HepG2 (cell line): ENCODE results near the gene NRGN. TPM values are rescaled to one million over a fixed set of nuclear protein-coding genes. Genes with fewer than 3 reads are reported as not detected.

Experiments
- ERF ChIP-seq: IDR thresholded peaks from 2 replicates; pipeline ENCODE4 v1.6.1; 2018; ENCODE audit warnings: missing biosample characterization, missing genetic modification reagents
- IRX3 ChIP-seq: sonication (generic); formaldehyde crosslinking; IDR thresholded peaks from 2 replicates; pipeline ENCODE4 v1.8.1; 2023; ENCODE audit warnings: mild to moderate bottlenecking, low read depth, missing genetic modification reagents, borderline replicate concordance
- PHF21A ChIP-seq: sonication (generic); formaldehyde crosslinking; IDR thresholded peaks from 2 replicates; pipeline ENCODE4 v1.5.0; 2020; ENCODE audit warnings: mild to moderate bottlenecking, missing genetic modification reagents
- SCMH1 ChIP-seq: sonication (generic); formaldehyde crosslinking; IDR thresholded peaks from 2 replicates; pipeline ENCODE4 v1.9.0; 2021; ENCODE audit warnings: missing genetic modification reagents, mild to moderate bottlenecking, borderline replicate concordance
- SIX1 ChIP-seq: sonication (generic); formaldehyde crosslinking; IDR thresholded peaks from 2 replicates; pipeline ENCODE4 v1.4.0; 2020; ENCODE audit warnings: missing genetic modification reagents, borderline replicate concordance
- SMARCE1 ChIP-seq: fragments of 450-650 bp; IDR thresholded peaks from 2 replicates; pipeline ENCODE4 v1.6.1; 2017; ENCODE audit warnings: borderline replicate concordance
- SUZ12 ChIP-seq: fragments of 150-350 bp; IDR thresholded peaks from 2 replicates; pipeline ENCODE4 v1.6.1; 2014; ENCODE audit warnings: low read depth, low read length
- TBX2 ChIP-seq: sonication (generic); formaldehyde crosslinking; IDR thresholded peaks from 2 replicates; pipeline ENCODE4 v1.5.0; 2020; ENCODE audit warnings: missing genetic modification reagents, mild to moderate bottlenecking, borderline replicate concordance
- ZNF263 ChIP-seq: sonication (generic); formaldehyde crosslinking; IDR thresholded peaks from 2 replicates; pipeline ENCODE4 v1.4.0; 2020; ENCODE audit warnings: missing genetic modification reagents
- ZNF264 ChIP-seq: sonication (generic); formaldehyde crosslinking; IDR thresholded peaks from 2 replicates; pipeline ENCODE4 v1.4.0; 2020; ENCODE audit warnings: missing genetic modification reagents
- ZNF431 ChIP-seq: sonication (generic); formaldehyde crosslinking; IDR thresholded peaks from 2 replicates; pipeline ENCODE4 v1.9.0; 2022; ENCODE audit warnings: missing genetic modification reagents, low read depth, mild to moderate bottlenecking, borderline replicate concordance
- ZNF44 ChIP-seq: sonication (generic); formaldehyde crosslinking; IDR thresholded peaks from 2 replicates; pipeline ENCODE4 v1.5.1; 2020; ENCODE audit warnings: mild to moderate bottlenecking, missing genetic modification reagents
- ZNF550 ChIP-seq: sonication (generic); formaldehyde crosslinking; IDR thresholded peaks from 2 replicates; pipeline ENCODE4 v1.4.0; 2020; ENCODE audit warnings: mild to moderate bottlenecking, missing genetic modification reagents, borderline replicate concordance
- ZNF556 ChIP-seq: sonication (generic); formaldehyde crosslinking; IDR thresholded peaks from 2 replicates; pipeline ENCODE4 v1.4.0; 2020; ENCODE audit warnings: mild to moderate bottlenecking, missing genetic modification reagents, borderline replicate concordance
- ZNF777 ChIP-seq: sonication (generic); formaldehyde crosslinking; IDR thresholded peaks from 2 replicates; pipeline ENCODE4 v1.4.0; 2020; ENCODE audit warnings: missing genetic modification reagents
- ZNF879 ChIP-seq: sonication (generic); formaldehyde crosslinking; IDR thresholded peaks from 2 replicates; pipeline ENCODE4 v1.8.1; 2023; ENCODE audit warnings: missing genetic modification reagents
- ZSCAN21 ChIP-seq: sonication (generic); formaldehyde crosslinking; IDR thresholded peaks from 2 replicates; pipeline ENCODE4 v1.8.0; 2022; ENCODE audit warnings: mild to moderate bottlenecking, missing genetic modification reagents, moderate library complexity, borderline replicate concordance
- ZSCAN30 ChIP-seq: sonication (generic); formaldehyde crosslinking; IDR thresholded peaks from 2 replicates; pipeline ENCODE4 v1.5.0; 2020; ENCODE audit warnings: mild to moderate bottlenecking, missing genetic modification reagents
- polyA plus RNA-seq, 8 experiments: library from polyadenylated mRNA; depleted of rRNA in 3 of 8; stranded (reverse) in 7 of 8; unstranded in 1 of 8; fragments of >200 nt; fragmentation: Illumina TruSeq in 4 of 8; extraction: Trizol in 4 of 8; gene quantifications; 2 replicates each; pipeline versions ENCODE4 v1.2.1 to v1.2.3, GENCODE V29; 2011 to 2016; ENCODE audit warnings: low read depth in 4 of 8, missing spikeins in 1 of 8, mixed read lengths in 1 of 8; ENCODE audit not compliant: insufficient read depth in 1 of 8
- total RNA-seq, 5 experiments: library from RNA; depleted of rRNA; stranded (reverse); fragments of >200 nt; fragmentation: Illumina TruSeq; extraction: Trizol; gene quantifications; 2 replicates each; pipeline ENCODE4 v1.2.3, GENCODE V29; 2016; ENCODE audit warnings: low read depth in 1 of 5
- TF ChIP-seq, protein P1 (sequence below): sonication (generic); formaldehyde crosslinking; IDR thresholded peaks from 2 replicates; pipeline ENCODE4 v1.5.1; 2020; ENCODE audit warnings: missing genetic modification reagents, mild to moderate bottlenecking, borderline replicate concordance
- TF ChIP-seq, protein P2 (sequence below): sonication (generic); formaldehyde crosslinking; IDR thresholded peaks from 2 replicates; pipeline ENCODE4 v1.9.0; 2021; ENCODE audit warnings: missing genetic modification reagents, borderline replicate concordance
- TF ChIP-seq, protein P3 (sequence below): IDR thresholded peaks from 2 replicates; pipeline ENCODE4 v1.6.1; 2016; ENCODE audit warnings: low read depth, borderline replicate concordance
- TF ChIP-seq, protein P4 (sequence below): sonication (generic); formaldehyde crosslinking; IDR thresholded peaks from 2 replicates; pipeline ENCODE4 v1.9.0; 2021; ENCODE audit warnings: missing genetic modification reagents, borderline replicate concordance

The NRGN gene
- total and polyA plus RNA-seq, 2 of the 13 experiments (the other 11 are each of a cell fraction or from before 2014, with no cell fraction given) = 0.22 TPM; not detected in 1

DNA sequence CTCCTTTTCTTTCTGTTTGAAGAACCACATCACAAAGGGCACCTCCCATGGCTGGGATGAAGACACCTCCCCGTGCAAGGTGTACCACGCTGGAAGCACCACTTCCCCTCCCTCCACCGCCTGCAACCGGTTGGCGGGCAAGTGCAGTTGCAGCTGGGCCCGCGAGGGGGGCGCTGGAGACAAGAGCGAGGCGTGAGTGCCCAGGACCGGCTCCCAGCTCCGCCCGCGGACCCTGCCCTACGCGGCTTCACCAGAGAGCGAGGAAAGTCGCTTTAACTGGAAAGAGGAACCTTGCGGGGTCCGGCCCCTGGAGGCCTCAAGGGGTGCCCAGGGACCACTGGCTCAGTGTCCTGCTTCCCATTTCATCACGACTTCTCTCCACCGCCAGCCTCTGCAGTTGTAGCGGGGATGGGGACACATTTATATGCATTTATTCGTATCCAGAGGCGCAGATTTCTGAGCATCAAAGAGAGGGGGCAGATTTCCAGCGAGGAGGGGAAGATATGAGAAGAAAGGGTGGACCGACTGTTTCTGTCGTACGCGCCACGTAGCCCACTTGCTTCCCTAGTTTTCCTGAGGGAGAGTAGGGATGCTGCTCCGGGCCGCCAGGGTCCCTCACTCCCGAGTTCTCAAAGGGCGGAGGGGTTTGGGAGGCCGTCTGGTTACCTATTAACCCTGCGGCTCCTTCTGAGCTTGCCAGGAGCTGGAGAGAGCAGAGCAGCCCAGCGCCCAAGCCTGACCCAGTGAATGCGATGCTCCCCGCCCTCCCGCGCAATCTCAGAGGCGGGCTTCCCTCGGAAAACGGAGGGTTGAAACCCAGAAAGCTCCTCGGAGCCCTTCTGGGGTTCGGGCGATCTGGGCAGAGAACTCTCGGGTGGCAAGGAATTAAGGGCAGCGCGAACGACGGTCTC, 18.9 kb downstream of the NRGN start (continued):
- TF ChIP-seq SIX1 (CRISPR knock-in tag) (no peak), ZNF879 (CRISPR knock-in tag) (no peak), IRX3 (CRISPR knock-in tag) (no peak), SCMH1 (CRISPR knock-in tag) (no peak), ZNF777 (CRISPR knock-in tag) (0 out of 2 replicates have a peak, but pooled peaks have one; percentile 39), ZSCAN21 (CRISPR knock-in tag) (no peak), SUZ12 (no peak), TBX2 (CRISPR knock-in tag) (peak; percentile 43; the same call in 1 of the 2 replicates), SMARCE1 (no peak), ERF (CRISPR knock-in tag) (peak; percentile 61), ZNF263 (CRISPR knock-in tag) (no peak), ZNF556 (no peak), ZSCAN30 (CRISPR knock-in tag) (no peak), ZNF431 (no peak), PHF21A (CRISPR knock-in tag) (0 out of 2 replicates have a peak, but pooled peaks have one; percentile 49), ZNF550 (CRISPR knock-in tag) (no peak), ZNF264 (CRISPR knock-in tag) (peak; percentile 19; the same call in 1 of the 2 replicates), ZNF44 (CRISPR knock-in tag) (peak; percentile 76; the same call in 1 of the 2 replicates)
- TF ChIP-seq, protein P1, sequence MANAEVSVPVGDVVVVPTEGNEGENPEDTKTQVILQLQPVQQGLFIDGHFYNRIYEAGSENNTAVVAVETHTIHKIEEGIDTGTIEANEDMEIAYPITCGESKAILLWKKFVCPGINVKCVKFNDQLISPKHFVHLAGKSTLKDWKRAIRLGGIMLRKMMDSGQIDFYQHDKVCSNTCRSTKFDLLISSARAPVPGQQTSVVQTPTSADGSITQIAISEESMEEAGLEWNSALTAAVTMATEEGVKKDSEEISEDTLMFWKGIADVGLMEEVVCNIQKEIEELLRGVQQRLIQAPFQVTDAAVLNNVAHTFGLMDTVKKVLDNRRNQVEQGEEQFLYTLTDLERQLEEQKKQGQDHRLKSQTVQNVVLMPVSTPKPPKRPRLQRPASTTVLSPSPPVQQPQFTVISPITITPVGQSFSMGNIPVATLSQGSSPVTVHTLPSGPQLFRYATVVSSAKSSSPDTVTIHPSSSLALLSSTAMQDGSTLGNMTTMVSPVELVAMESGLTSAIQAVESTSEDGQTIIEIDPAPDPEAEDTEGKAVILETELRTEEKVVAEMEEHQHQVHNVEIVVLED (CRISPR knock-in tag) = peak; percentile 40; the same call in 1 of the 2 replicates
- TF ChIP-seq, protein P2, sequence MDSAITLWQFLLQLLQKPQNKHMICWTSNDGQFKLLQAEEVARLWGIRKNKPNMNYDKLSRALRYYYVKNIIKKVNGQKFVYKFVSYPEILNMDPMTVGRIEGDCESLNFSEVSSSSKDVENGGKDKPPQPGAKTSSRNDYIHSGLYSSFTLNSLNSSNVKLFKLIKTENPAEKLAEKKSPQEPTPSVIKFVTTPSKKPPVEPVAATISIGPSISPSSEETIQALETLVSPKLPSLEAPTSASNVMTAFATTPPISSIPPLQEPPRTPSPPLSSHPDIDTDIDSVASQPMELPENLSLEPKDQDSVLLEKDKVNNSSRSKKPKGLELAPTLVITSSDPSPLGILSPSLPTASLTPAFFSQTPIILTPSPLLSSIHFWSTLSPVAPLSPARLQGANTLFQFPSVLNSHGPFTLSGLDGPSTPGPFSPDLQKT (CRISPR knock-in tag) = no peak
- TF ChIP-seq, protein P3, sequence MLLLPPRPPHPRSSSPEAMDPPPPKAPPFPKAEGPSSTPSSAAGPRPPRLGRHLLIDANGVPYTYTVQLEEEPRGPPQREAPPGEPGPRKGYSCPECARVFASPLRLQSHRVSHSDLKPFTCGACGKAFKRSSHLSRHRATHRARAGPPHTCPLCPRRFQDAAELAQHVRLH (CRISPR knock-in tag) = peak; percentile 72; the same call in 1 of the 2 replicates
- TF ChIP-seq, protein P4, sequence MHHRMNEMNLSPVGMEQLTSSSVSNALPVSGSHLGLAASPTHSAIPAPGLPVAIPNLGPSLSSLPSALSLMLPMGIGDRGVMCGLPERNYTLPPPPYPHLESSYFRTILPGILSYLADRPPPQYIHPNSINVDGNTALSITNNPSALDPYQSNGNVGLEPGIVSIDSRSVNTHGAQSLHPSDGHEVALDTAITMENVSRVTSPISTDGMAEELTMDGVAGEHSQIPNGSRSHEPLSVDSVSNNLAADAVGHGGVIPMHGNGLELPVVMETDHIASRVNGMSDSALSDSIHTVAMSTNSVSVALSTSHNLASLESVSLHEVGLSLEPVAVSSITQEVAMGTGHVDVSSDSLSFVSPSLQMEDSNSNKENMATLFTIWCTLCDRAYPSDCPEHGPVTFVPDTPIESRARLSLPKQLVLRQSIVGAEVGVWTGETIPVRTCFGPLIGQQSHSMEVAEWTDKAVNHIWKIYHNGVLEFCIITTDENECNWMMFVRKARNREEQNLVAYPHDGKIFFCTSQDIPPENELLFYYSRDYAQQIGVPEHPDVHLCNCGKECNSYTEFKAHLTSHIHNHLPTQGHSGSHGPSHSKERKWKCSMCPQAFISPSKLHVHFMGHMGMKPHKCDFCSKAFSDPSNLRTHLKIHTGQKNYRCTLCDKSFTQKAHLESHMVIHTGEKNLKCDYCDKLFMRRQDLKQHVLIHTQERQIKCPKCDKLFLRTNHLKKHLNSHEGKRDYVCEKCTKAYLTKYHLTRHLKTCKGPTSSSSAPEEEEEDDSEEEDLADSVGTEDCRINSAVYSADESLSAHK (CRISPR knock-in tag) = no peak
